Islet of Langerhans (tissue), 1 donor: Measurements from ENCODE around the gene TBR1.

Source experiments
- FAIRE-seq: peaks from one replicate; lab custom pipeline; 2011; peaks lifted over from hg19 to GRCh38; lab: Jason Lieb, UNC

TBR1 gene

DNA sequence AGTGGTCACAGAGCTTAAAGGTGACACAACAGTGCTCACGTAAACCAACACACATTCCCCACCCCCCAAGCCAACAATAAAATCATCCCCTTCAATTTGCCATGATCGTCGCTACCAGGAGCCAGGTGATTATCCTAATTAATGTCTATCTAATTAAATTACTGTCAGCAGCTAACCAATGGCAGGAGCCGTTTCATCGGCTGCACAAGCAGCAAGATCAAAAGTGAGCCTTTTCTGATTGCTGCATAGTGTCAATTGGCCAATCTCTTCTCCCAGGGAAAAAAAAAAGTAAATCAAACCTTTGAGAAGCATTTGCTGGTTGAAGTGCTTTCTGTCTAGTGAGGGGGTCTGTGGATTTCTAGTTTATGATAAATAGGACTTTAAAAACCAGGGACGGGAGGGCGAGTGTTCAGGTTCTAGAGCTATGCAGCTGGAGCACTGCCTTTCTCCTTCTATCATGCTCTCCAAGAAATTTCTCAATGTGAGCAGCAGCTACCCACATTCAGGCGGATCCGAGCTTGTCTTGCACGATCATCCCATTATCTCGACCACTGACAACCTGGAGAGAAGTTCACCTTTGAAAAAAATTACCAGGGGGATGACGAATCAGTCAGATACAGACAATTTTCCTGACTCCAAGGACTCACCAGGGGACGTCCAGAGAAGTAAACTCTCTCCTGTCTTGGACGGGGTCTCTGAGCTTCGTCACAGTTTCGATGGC is at the start of gene TBR1:
TBR1 (plus strand) TSS at position 311 of the 721 bp plus-strand sequence; CDS start at position 425, 114 bp downstream.
- FAIRE-seq = no peak

DNA sequence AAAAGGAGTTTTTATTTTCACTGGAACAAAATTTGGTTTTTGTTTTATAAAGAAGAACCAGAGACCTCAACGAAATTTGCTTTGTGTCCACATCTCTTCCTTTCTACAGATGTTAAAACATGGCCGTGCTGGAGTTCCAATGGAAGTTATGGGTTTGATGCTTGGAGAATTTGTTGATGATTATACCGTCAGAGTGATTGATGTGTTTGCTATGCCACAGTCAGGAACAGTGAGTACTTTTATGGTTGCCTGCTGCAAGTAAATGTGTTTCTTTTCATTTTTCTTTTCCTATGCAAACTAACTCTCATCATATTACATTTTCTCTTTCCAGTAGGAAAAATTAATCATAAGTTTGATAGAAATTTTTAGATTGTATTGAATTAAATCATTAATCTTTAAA is 48.4 kb upstream of the TBR1 start:
- FAIRE-seq = no peak

DNA sequence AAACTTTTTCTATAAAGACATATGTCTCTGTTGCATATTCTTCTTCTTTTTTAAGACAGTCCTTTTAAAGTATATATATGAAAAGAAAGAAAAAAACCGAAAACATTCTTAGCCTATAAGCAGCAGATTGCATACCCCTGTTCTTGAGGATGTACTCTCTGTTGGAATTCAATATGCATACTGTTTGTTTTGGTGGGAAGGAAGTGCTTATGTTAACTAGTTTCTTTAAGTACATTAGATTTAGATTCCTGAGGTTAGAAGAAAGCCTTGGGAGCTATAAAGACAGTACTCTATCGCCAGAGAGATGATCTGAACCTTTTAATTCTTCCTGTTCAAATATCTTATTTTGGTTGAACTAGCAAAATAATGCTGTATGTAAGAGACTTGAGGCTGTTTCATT is 46.8 kb upstream of the TBR1 start:
- peak; percentile 95 for FAIRE-seq

DNA sequence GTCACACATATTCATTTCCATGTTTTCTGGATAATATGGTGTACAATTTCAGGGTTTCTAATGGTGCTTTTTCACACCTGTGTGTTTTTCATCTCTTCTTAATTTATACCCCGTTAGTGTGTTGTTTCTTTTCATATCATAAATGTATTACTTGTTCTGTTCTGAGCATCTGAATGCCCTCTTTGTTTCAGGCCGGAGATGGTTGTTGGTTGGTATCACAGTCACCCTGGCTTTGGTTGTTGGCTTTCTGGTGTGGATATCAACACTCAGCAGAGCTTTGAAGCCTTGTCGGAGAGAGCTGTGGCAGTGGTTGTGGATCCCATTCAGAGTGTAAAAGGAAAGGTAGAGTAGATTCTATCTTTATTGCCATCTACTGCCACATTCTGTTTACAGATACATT is 45.1 kb upstream of the TBR1 start:
- no peak for FAIRE-seq

DNA sequence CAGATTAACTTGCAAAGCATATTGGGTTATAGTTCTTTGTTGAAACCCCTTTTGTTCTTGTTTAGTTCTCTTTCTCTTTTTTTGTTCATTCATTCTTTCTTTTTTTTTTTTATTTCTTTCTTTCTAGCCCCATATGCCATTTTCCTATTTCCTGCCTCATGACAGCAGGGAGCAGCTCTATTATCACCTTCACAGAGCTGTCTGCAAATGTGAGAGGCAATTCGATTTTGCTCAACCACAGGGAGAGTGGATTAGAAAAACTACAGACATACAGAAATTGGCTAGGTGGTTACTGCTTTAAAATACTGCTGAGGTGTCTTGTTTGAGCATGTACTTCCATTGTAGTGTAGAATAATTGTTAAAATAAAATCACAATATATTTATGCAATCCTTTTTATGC is 44.2 kb upstream of the TBR1 start:
- no peak for FAIRE-seq

DNA sequence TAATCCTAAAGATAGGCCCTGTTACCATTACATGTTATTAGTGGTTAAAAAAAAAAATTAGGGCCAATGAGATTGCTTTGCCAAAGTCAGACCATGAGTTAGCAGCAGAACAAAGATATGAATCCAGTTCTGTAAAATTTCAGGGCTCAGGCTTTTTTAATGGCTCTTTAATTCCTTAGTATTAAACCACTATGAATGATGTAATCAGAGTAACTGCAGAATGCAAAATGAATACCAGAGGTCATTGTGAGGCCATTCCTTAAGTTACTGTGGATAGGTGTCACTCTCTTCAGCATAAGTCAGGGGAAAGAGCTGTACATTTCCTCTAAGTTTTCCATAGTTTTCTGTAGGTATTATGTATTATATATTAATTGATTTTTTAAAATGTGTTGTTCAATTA is 42.2 kb upstream of the TBR1 start:
- no peak for FAIRE-seq

DNA sequence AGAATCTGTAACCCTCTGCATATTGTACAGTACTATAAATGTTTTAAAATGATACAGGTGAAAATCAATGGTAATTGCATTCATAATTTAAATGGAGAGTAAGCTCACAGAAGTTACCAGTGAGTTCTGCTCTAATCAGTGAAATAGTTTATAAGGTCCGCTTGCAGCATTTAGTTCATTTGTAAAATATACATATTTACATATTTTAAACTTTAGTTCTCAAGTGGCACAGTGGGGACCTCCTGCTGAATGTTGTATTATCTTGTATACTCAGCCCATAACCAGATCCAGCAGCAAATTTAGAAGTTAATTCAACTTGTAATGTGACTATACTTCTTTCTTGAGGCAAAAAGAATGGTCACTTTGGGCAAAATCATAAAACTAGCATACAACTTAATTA is 41.7 kb upstream of the TBR1 start:
- no peak for FAIRE-seq

DNA sequence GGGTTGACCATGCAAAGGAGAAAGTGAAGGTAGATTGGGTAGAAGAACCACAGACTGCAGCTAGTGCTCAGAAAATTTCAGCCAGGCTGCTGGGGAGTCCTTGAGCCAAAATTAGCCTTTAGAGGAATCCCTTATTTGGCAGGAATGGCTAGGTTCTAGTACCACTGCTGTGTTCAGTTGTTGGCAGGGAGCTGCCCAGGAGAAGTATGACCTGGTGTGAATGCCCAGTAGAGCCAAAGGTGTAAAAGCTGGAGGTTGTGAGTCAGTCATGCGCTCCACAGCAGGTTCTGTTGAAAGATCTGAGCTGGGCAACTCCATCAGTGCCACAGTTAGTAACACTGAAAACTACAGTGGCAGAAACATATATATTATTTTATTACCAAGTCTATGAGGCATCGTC is 36.4 kb upstream of the TBR1 start:
- FAIRE-seq = no peak

DNA sequence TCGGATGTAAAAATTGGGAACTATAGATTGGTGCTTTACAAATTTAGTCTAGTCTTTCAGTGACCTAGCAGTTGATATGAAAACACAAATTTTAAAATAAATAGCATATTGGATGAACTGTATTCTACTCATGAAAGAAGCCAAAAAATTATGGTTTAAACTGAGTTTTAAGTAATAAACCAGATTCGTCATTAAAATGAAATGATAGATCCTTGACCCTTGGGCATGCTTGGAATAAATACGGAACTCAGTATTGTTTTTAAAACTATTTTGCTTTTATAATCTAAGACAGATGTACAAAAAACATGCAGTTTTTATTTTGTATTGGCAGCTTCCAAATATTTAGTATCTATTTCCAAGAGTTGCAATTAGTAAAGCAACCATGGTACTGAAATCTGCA is 34.6 kb upstream of the TBR1 start:
- FAIRE-seq = peak; percentile 45

DNA sequence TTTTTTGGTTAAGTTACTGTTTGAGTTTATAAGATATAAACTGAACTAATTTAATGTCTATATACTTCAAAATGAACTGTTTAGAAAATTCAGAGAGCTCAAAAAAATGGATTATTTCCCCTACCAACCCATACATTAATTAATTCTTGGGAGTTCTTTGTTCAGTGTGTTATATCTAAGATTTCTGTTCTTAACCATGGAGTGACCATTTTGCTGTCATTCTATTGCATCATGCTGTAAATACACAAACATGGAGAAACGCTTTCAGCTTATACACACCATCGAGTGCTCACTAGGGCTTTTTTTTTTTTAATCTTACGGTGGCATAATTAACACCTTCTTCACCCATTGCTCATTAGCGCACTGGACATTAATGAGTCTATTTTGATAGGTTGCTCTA is 33.4 kb upstream of the TBR1 start:
- FAIRE-seq = peak; percentile 81

DNA sequence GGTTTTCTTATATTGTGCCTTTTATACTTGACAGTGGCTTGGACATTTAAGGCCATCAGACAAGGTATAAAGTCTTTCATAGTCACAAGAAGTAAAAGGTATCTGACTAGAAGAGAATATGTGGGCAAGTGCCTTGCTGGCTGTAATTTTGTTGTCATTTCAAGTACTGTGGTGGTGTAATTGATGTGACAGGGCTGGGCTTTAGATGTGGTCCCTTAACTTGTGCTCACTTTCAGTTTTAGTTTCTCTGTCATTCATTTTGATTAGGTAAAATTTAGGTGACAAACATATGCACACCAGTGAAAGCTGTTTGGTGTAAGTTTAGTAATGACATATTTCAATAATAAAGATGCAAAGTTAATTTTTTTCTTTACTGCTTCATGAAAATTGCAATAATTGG is 31.2 kb upstream of the TBR1 start:
- no peak for FAIRE-seq

DNA sequence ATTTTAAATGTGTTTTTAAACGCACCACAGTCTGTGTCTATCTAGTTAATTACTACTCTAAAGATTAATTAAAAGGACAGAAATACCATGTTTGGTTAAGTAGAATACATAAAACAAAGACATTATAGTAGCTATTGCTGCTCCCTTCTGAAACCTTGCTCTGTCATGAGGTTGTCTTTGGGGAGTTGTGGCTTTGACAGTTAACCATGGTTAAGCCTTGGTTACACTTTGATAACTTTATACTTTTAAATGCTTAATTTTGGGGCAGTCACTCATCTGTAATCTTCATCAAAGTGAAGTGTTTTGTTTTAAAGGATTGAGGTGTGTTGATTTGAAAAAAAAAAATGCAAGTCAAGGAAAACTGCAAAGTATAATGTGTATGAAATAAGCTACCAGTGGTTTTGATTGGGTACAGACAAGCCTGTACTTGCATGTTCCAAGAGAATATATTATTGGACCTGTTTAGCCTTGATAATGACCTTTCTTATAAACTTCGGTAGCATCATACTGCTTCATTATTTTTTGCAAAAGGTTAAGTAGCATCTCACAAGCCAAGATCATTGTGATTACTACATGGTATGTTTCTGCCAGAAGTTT is 29.8 kb upstream of the TBR1 start:
- FAIRE-seq = peak; percentile 86

DNA sequence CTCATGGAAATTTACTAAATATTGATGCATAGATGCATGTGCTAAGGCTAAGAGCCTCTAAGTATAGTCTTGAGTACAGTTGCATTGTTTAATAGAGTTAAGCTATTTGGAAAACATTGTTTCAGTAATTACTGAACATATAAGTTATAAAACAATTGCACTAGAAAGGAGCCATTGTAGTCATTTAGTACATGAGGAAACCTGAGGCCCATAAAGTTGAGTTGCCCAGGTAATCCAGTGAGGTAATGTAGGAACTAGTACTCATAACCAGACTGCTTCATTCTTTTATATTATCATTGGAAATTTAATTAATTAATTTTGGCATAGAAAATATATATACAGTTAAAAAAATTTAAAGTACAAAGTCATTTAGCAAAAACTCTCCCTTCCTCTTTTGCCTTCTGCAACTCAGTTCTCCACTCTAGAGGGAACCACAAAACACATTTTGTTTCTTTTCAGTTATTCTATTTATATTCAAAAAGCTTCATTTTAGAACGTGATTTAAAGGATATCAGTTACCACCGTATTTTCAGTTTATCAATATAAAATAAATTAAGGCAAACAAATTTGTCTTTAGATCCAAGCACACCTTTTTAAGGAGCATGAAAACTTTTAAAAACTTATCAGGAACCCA is 27.8 kb upstream of the TBR1 start:
- no peak for FAIRE-seq

DNA sequence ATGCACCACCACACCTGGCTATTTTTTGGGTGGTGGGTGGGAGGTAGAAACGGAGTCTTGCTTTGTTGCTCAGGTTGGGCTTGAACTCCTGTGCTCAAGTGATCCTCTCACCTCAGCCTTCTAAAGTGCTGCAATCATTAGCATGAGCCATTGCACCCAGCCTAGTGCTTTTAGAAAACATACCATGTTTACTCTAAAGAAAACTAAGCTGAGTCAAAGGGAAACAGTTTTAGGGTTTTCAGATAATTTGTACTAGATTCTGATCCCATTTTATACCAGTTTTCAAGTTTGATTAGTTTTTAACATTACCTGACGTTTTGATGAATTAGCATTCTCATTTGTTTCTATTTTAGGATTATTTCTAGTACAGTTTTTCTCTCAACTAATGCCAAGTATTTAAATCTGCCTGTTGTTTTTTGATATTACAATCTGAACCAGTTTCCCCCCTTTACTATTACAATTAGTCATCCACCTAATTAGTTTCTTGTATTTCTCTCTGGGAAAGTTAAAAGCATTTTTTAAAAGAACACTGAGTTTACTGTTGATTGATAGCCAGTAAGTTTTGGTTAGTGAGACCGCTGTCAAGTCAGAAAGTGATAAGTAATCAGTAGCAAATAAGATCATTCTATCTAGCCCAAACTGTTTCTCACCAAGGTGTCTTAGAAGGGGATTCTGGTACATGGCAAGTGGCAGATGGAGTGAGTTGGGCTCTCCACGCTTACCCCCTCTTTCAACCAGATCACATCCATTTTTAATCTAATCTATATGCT is 24.2 kb upstream of the TBR1 start:
- peak; percentile 76 for FAIRE-seq

DNA sequence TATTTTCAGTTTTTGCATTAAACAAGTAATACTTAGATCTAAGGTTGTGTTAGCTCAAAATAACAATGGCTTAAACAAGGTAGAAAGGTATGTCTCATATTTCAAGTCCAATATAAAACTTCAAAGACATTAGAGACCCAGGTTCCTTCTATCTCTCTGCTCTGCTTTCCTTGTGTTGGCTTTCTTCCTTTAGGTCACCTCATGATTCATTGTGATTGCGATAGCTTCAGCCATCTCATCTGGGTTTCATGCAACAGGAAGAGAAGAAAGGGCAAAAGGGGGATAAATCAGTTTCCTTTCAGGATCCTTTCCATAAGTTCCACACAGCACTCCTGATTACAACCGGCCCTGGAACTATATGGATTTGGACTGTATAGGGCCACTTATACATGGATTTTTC is 16.0 kb upstream of the TBR1 start:
- FAIRE-seq = no peak

DNA sequence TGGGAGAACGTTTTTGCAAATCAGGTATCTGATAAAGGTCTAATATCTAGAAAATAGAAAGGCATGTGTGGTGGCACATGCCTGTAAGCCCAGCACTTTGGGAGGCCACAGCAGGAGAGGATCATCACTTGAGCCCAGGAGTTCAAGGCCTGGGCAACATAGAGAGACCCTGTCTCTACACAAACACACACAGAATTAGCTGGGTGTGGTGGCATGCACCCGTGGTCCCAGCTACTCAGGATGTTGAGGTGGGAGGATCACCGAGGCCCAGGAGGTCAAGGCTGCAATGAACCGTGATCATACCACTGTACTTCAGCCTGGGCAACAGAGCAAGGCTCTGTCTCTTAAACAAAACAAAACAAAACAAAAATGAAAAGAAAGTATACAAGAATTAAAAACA is 13.8 kb upstream of the TBR1 start:
- FAIRE-seq = no peak

DNA sequence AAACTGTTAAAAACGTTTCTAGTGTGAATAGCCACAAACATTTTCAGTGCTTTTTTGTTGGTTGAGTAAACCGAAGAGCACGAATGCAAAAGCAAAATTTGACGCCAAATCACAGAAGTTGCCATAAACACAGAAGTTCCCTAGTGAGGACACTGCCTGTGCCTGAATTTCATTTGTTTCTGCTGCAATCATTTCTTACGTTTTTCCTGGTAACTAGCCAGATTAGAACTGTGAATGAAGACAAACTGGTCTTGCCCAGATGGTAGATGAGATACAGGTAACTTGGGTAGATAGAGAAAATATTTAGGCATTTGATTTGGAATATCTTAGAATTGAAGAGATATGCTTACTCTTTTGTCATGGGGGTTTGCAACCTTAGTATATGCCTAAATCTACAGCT is 9.8 kb upstream of the TBR1 start:
- FAIRE-seq = no peak

DNA sequence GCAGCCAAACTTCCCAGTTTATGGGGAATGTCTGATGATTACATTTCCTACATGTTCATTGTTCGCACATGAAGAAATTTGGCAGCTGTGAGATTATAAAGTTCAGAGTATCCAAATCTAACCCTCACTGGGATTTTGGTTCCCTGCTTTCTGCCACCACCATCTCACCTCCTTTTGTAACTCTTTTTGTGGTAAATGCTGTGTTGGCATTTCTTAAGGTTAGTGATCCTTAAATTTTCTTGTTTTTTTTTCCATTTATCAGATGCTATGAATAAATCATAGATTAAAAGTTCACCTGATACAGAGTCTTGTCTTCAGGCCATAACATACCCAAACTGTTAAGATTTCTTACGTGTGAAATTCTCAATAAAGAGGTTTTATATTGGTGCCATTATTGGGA is 8.5 kb upstream of the TBR1 start:
- FAIRE-seq = no peak

DNA sequence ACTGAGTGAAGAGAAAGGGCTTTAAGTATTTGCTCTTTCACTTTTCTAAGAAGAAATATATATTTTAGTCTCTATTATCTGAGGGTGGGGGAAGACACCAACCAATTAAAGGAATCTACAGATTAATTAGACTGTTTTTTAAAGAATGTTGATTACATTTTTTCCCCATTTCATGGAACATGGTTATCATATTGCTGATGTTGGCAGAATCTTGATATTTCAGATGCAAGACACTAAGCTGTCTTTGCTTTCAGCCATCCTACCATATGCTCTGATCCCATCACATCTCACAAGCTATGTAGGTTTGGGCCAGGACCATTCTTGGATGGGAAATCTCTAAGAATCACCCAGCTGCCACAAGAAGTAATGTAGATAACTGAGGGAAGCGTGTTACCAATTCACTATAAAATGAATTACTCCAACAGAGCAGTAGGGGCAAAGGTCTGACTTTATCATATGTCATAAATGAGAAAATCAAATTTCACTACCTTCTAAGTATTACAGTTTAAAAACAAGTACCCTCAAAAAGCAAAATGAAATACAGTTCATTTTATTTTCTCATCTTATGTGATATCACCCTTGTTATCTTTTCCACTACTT is 6.7 kb upstream of the TBR1 start:
- FAIRE-seq = no peak

DNA sequence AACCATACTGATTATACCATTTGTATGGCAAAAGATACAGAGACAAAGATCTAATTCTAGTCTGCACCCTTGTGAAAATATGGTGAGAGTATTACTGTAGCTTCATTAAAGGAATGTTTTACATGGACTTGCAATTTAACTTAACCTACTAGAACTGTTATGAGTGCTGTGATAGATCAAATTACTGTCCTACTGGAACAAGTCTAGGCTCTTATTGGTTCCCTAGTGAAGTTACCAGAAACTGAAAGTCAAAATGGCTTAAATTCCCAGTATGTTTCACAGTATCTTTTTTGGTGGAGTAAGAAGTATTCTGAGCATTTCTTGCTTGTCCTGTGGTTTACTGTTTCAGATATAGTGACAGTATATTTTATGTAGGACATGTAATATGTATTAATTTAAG is 3.8 kb upstream of the TBR1 start:
- no peak for FAIRE-seq

DNA sequence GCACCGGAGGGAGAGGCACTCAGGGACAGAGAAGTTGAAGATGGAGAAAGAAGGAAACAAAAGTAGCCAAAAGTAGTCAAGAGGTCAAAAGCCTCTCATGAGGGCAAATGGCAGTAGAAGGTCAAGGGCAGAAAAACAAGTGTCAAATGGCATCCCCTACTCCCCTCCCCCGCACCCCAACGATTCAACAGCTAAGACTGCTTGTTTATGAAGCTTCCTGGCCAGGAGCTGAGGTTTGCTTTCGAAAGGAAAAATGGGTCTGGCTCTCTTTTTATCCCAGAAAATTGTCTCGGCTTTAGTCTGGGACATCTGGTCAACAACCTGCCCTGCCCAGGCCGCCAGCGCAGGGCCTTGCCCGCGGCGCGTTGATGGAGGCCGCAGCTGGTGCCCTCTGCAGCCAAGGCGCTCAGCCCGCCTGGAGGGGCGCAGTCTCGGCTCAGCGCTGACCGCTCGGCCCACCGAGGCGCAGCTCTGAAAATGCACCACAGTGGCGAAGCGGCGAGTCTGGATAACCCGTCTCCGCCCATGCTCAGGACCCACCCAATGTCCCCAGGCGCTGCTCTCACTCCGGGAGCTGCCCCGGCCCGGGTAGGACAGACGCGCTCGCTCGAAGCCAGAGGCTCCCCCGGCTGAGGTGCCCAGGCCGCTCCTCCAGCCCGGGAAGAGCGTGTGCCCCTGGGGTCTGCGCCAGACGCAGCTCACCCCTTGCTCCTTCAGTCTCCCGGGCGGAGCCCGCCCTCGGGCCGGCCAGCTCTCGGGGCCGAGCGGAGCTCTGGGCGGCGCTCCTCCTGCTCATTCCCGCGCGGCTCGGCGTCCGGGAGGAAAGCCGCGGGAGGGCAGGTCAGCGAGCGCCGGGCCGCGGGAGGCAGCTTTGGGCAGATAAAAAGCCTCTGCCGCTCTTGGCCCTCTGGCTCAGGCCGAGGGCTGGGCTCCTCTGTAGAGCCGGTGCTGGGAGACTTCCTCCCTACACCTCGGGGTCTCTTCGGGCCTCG is 1.8 kb upstream of the TBR1 start:
- FAIRE-seq = no peak
